GM12891 (cell line): Measurements from ENCODE around the gene DTHD1.

Source experiments
- PAX5 ChIP-seq: IDR thresholded peaks from 2 replicates; pipeline ENCODE4 v1.6.1; 2011; ENCODE audit warnings: low read length, moderate library complexity, mild to moderate bottlenecking; ENCODE audit not compliant: insufficient read depth, severe bottlenecking
- POLR2A ChIP-seq: IDR thresholded peaks from 2 replicates; pipeline ENCODE4 v1.6.1; 2011; ENCODE audit warnings: low read depth, low read length, control low read depth
- POLR2AphosphoS5 ChIP-seq: IDR thresholded peaks from 2 replicates; pipeline ENCODE4 v1.6.1; 2011; ENCODE audit warnings: low read depth, low read length, control low read depth
- SPI1 ChIP-seq: IDR thresholded peaks from 2 replicates; pipeline ENCODE4 v1.6.1; 2011; ENCODE audit warnings: low read depth, low read length, control low read depth
- TAF1 ChIP-seq: IDR thresholded peaks from 2 replicates; pipeline ENCODE4 v1.6.1; 2011; ENCODE audit warnings: low read depth, low read length, control low read depth

DNA sequence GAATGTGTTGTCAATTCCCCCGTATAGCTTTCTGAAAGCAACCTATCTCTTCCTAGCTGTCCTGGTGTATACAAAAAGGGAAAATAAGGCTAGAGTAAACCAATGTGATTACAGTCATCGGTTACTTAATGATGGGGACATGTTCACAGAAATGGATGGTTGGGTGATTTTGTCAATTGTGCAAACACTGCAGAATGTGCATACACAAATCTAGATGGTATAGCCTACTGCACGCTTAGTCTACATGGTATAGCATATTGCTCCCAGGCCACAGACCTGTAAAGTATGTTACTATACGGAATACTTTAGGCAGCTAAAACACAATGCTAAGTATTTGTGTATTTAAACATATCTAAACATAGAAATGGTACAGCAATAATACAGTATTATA lies 5.1 kb downstream of the DTHD1 start:
- TF ChIP-seq SPI1 (no peak), POLR2A (no peak), TAF1 (no peak), POLR2AphosphoS5 (no peak), PAX5 (no peak)
